ENCODE results near the gene TBC1D8.

TBC1D8 gene

GRCh38 chr2:101106453-101107181, 44.6 kb downstream of the TBC1D8 start:
- no peak for TF ChIP-seq CTCF (IDR thresholded peaks at IDR 0.05; ENCODE audit: poor library complexity, severe bottlenecking)
- no peak; the same call in 2 of the 3 replicates for ATAC-seq (ENCODE audit: low read depth)
- Histone ChIP-seq H3K9me3 (ENCODE audit: severe bottlenecking) (peaks cover 2% of the 10 kb centered on the region), H3K36me3 (ENCODE audit: low read depth) (no peaks in the 10 kb centered on the region), H3K4me1 (ENCODE audit: insufficient read depth, poor library complexity, severe bottlenecking) (peaks cover 5% of the 10 kb centered on the region), H3K4me3 (ENCODE audit: severe bottlenecking) (no peak overlapping the region), H3K27me3 (ENCODE audit: insufficient read depth, poor library complexity, severe bottlenecking) (no peaks in the 10 kb centered on the region), H3K27ac (ENCODE audit: poor library complexity, severe bottlenecking) (no peak overlapping the region)
- DNase-seq (ENCODE audit: low spot score) = no peak

- Histone ChIP-seq H3K27me3 (ENCODE audit: insufficient read depth, poor library complexity, severe bottlenecking) (no peaks in the 10 kb centered on the region), H3K9me3 (ENCODE audit: severe bottlenecking) (peaks cover 4% of the 10 kb centered on the region), H3K4me3 (ENCODE audit: severe bottlenecking) (no peak overlapping the region), H3K27ac (ENCODE audit: poor library complexity, severe bottlenecking) (no peak overlapping the region), H3K36me3 (ENCODE audit: low read depth) (no peaks in the 10 kb centered on the region), H3K4me1 (ENCODE audit: insufficient read depth, poor library complexity, severe bottlenecking) (no peaks in the 10 kb centered on the region)
- TF ChIP-seq CTCF (IDR thresholded peaks at IDR 0.05; ENCODE audit: poor library complexity, severe bottlenecking) = no peak
- ATAC-seq (ENCODE audit: low read depth) (no peak), DNase-seq (ENCODE audit: low spot score) (no peak)
Observed at GRCh38 chr2:101105654-101106053, 45.5 kb downstream of the TBC1D8 start.

- DNase-seq (ENCODE audit: low spot score) = no peak
- no peaks in the 10 kb centered on the region for H3K4me1 ChIP-seq (ENCODE audit: insufficient read depth, poor library complexity, severe bottlenecking)
Observed at GRCh38 chr2:101097638-101098037, 53.5 kb downstream of the TBC1D8 start.

GRCh38 chr2:101096619-101097142, 54.5 kb downstream of the TBC1D8 start:
- ATAC-seq (ENCODE audit: low read depth) (no peak), DNase-seq (ENCODE audit: low spot score) (no peak)
- H3K27me3 ChIP-seq (ENCODE audit: insufficient read depth, poor library complexity, severe bottlenecking) = no peaks in the 10 kb centered on the region
- TF ChIP-seq CTCF (IDR thresholded peaks at IDR 0.05; ENCODE audit: poor library complexity, severe bottlenecking) = no peak
- no peaks in the 10 kb centered on the region for H3K4me1 ChIP-seq (ENCODE audit: insufficient read depth, poor library complexity, severe bottlenecking)
- H3K36me3 ChIP-seq (ENCODE audit: low read depth) = peaks cover 5% of the 10 kb centered on the region; the same call in 1 of the 2 replicates
- H3K27ac ChIP-seq (ENCODE audit: poor library complexity, severe bottlenecking) = no peak overlapping the region
- H3K4me3 ChIP-seq (ENCODE audit: severe bottlenecking) = no peak overlapping the region
- peaks cover 10% of the 10 kb centered on the region for H3K9me3 ChIP-seq (ENCODE audit: severe bottlenecking)

More at GRCh38 chr2:101097638-101098037, 53.5 kb downstream of the TBC1D8 start:
- no peak for TF ChIP-seq CTCF (IDR thresholded peaks at IDR 0.05; ENCODE audit: poor library complexity, severe bottlenecking)
- H3K27ac ChIP-seq (ENCODE audit: poor library complexity, severe bottlenecking) = no peak overlapping the region
- no peaks in the 10 kb centered on the region for H3K27me3 ChIP-seq (ENCODE audit: insufficient read depth, poor library complexity, severe bottlenecking)
- H3K36me3 ChIP-seq (ENCODE audit: low read depth) = peaks cover 5% of the 10 kb centered on the region; the same call in 1 of the 2 replicates
- no peak for ATAC-seq (ENCODE audit: low read depth)
- H3K9me3 ChIP-seq (ENCODE audit: severe bottlenecking) = peaks cover 10% of the 10 kb centered on the region
- H3K4me3 ChIP-seq (ENCODE audit: severe bottlenecking) = no peak overlapping the region

GRCh38 chr2:101094351-101094750, 56.8 kb downstream of the TBC1D8 start:
- H3K36me3 ChIP-seq (ENCODE audit: low read depth) = peaks cover 5% of the 10 kb centered on the region; the same call in 1 of the 2 replicates
- no peak for ATAC-seq (ENCODE audit: low read depth)
- no peaks in the 10 kb centered on the region for H3K4me1 ChIP-seq (ENCODE audit: insufficient read depth, poor library complexity, severe bottlenecking)
- H3K4me3 ChIP-seq (ENCODE audit: severe bottlenecking) = no peak overlapping the region
- peaks cover 6% of the 10 kb centered on the region for H3K9me3 ChIP-seq (ENCODE audit: severe bottlenecking)
- no peak for TF ChIP-seq CTCF (IDR thresholded peaks at IDR 0.05; ENCODE audit: poor library complexity, severe bottlenecking)
- no peak for DNase-seq (ENCODE audit: low spot score)
- H3K27me3 ChIP-seq (ENCODE audit: insufficient read depth, poor library complexity, severe bottlenecking) = no peaks in the 10 kb centered on the region
- H3K27ac ChIP-seq (ENCODE audit: poor library complexity, severe bottlenecking) = no peak overlapping the region

All from RWPE2 (cell line).